Astrocyte (in vitro differentiated cells and primary cell): ENCODE measurements around the gene CHRFAM7A.
"Not testable (repeated sequence)": the region's sequence is repeated elsewhere in the genome, so short reads cannot be mapped to it uniquely, and the experiment has no call there.

Source experiments
- EZH2 ChIP-seq: IDR thresholded peaks from 2 replicates; pipeline ENCODE4 v1.6.1; 2012; ENCODE audit warnings: mild to moderate bottlenecking, low read length, inconsistent platforms; ENCODE audit not compliant: insufficient read depth
- TF ChIP-seq, protein P1 (sequence below): IDR thresholded peaks from 2 replicates; pipeline ENCODE4 v1.5.1; 2011; ENCODE audit warnings: low read depth, mild to moderate bottlenecking, inconsistent platforms, low read length, moderate library complexity; ENCODE audit not compliant: insufficient read depth

DNA sequence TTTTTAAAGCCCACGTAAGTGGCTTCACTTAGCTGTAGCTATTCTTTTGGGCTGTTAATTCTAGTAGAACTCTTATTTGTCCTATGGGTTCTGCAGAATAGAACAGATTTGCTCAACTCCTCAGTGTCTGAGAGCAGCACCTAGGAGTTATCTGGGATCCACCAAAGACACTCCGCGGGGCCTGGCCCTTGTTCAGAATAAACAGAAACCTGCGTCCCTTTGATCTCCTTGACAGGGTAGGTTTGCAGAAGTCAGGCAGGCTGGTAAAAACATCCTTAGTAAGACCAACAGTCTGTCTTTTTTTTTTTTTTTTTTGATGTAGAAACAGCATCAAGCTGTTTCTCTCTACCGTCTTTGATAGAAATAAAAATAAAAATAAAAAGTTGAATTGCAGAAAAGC lies 31.9 kb downstream of the CHRFAM7A start:
- TF ChIP-seq, protein P1, sequence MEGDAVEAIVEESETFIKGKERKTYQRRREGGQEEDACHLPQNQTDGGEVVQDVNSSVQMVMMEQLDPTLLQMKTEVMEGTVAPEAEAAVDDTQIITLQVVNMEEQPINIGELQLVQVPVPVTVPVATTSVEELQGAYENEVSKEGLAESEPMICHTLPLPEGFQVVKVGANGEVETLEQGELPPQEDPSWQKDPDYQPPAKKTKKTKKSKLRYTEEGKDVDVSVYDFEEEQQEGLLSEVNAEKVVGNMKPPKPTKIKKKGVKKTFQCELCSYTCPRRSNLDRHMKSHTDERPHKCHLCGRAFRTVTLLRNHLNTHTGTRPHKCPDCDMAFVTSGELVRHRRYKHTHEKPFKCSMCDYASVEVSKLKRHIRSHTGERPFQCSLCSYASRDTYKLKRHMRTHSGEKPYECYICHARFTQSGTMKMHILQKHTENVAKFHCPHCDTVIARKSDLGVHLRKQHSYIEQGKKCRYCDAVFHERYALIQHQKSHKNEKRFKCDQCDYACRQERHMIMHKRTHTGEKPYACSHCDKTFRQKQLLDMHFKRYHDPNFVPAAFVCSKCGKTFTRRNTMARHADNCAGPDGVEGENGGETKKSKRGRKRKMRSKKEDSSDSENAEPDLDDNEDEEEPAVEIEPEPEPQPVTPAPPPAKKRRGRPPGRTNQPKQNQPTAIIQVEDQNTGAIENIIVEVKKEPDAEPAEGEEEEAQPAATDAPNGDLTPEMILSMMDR, result not testable (repeated sequence)
- not testable (repeated sequence) for TF ChIP-seq EZH2
